ENCODE results near the gene LONRF2.

The LONRF2 gene

DNA sequence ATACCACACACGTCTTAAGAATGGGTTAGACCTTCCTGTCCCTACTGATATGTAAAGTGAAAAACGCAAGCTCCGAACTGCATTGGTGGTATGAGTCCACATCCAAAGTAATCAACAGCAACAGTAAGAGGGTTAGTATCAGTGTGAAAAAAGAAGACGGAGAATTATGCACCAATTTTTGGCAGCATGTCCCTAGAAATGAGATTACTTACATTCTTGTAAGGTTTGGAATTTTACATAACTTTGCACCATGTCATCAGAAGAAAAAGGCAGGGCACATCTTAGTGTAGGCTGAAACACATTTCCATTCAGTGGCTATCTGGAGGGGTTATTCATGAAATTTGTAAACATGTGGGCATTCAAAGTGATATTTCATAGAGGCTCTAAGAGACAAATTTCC is 88.2 kb downstream of the LONRF2 start:
- DNase-seq, result no peak

GRCh38 chr2:100233061-100233460 is 89.2 kb downstream of the LONRF2 start:
- no peak for DNase-seq

DNA sequence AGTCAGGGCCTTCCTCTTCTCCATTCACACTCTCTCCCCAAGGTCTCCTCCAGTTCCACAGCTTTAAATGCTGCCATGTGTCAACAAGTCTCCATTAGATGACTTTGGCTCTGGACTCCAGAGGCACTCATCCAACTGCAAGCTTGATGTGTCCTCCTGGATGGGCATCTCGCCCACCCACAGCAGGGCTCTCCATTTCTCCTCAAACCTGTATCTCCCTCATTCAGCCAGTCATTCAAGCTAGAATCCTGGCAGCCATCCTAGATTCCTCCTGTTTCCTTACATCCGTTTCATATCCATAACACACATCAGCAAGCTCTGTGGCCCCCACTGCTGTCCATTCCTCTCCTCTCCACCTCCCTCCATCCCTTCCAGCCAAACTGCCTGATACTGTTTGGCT is 91.5 kb downstream of the LONRF2 start:
- DNase-seq, result no peak

GRCh38 chr2:100228967-100229366 is 93.3 kb downstream of the LONRF2 start:
- DNase-seq, result no peak

- no peak for DNase-seq
Observed at GRCh38 chr2:100228415-100228814, 93.9 kb downstream of the LONRF2 start.

GRCh38 chr2:100224988-100225710 is 97.2 kb downstream of the LONRF2 start:
- no peak for DNase-seq

GRCh38 chr2:100223502-100223901 is 98.8 kb downstream of the LONRF2 start:
- no peak for DNase-seq
